DLD1 (cell line): ENCODE measurements around the gene CLK4.
"Not testable (repeated sequence)": the region's sequence is repeated elsewhere in the genome, so short reads cannot be mapped to it uniquely, and the experiment has no call there.

Experiments used
- in situ Hi-C: cut with HindIII; loops from 2 replicates; pipeline ENCODE4 v1.10.0; 2017; ENCODE audit warnings: low sequenced_read_pairs

Gene CLK4

GRCh38 chr5:178589180-178590140, 37.4 kb downstream of the CLK4 start:
- in situ Hi-C loops = no loop called here

DNA sequence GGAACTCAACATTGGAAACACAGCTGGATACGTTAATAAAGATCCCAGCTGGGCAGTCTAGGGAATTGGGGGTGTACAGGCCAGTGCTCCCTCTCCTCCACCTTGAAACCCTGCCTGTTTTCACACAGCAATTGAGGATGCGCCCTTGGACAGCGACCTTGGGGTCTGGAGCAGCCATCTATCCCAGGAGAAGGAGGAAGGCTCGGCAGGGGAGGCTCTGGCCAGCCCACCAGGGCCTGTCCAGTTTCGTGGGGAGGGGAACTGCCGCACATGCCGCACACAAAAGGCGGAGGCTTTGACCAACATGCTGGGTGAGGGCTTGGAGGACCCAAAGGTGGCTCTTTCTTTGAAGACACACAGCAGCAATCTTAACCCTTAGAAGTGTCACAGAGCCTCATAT, 38.1 kb downstream of the CLK4 start:
- in situ Hi-C loops = no loop called here

GRCh38 chr5:178587763-178588611, 38.9 kb downstream of the CLK4 start:
- in situ Hi-C loops = no loop called here

DNA sequence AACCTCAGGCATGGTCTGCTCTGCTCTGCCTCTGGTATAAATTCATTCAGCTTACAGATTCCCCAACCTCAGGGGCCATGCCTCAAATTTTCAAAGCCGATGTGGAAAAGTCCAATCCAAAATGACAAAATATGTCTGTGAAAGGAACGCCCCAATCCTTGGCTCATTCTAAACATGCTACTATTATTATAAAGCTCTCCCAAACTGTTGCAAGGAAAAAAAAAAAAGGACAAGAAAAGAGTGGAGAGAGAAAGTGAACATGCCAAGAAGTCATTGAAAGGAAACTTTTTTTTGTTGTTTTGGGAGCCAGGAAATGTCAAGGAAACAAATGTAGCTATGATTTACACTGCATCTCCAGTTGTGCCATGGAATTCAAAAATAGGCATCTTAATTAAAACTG, 40.5 kb downstream of the CLK4 start:
- in situ Hi-C loops = no loop called here

- in situ Hi-C loops = not testable (repeated sequence)
Observed at GRCh38 chr5:178585421-178585820, 41.4 kb downstream of the CLK4 start.

- in situ Hi-C loops = no loop called here
Observed at GRCh38 chr5:178583279-178583678, 43.6 kb downstream of the CLK4 start.

DNA sequence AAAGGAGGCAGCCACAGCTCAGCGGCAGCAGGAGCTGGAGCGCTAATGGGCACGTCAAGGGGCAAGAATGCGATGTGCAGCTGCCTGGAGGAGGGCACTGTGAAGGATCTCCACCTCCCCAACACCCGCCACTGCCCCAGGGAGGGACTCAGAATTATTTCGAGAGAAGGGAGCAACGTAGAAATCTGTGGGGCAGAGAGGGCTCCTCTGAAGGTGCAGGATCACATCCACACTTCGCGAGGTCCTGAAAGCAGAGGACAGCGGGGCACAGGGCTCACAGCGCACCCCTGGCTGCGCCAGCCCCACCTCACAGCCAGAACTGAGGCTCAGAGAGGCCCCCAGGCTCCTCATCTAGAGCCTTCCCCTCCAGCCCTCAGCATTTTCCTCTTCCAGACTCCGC, 44.6 kb downstream of the CLK4 start:
- in situ Hi-C loops = no loop called here

GRCh38 chr5:178581621-178582020, 45.2 kb downstream of the CLK4 start:
- in situ Hi-C loops = no loop called here

- in situ Hi-C loops = no loop called here
Observed at GRCh38 chr5:178580271-178580955, 46.4 kb downstream of the CLK4 start.

DNA sequence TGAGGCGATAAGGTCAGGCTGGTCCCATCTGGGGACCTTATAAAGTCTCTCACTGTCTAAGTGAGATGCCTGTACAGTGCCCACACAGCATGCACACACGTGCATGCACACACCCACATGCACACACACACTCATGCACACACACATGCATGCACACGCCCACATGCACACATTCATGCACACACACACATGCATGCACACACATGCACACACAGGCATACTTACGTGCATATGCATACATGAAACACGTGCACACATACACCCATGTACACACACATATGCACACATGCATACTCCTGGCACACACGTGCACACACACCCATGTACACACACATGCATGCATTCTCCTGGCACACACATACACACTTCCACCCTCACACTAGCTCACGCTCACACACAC, 48.9 kb downstream of the CLK4 start:
- in situ Hi-C loops = no loop called here

- in situ Hi-C loops = no loop called here
Observed at GRCh38 chr5:178577376-178577839, 49.4 kb downstream of the CLK4 start.

GRCh38 chr5:178576591-178577351, 50.1 kb downstream of the CLK4 start:
- in situ Hi-C loops = no loop called here

DNA sequence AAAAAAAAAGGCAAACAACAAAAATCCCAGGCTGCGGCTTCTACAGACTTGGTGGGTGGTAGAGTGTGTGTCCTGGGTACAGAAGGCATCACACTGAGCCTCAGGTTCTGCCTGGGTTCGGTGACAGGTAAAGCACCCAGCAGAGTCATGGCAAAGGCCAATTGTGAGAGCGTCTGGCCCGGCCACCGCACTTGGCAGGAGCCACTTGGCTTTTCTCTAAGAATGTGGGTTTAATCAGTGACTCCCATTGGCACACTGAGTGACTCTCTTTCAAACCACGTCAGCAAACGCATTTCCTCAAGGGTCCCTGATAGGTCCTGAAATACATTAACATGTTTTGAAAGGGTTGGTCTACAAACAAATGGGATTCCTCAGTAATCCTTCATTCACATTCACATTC, 53.6 kb downstream of the CLK4 start:
- in situ Hi-C loops = no loop called here

DNA sequence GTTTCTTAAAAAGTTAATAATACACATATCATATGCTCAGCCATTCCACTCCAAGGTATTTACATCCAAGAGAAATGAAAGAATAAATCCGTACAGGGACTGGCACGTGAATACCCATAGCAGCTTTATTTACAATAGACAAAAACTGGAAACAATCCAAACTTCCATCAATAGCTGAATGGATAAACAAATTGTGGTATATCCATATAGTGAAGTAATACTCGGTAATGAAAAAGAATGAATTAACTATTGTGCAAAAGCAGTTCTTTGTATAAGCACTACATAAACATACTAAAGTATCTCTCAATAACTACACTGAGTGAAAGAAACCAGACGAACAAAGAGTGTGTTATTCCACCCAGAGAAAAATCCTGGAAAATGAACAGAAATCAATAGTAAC, 54.2 kb downstream of the CLK4 start:
- in situ Hi-C loops = no loop called here

DNA sequence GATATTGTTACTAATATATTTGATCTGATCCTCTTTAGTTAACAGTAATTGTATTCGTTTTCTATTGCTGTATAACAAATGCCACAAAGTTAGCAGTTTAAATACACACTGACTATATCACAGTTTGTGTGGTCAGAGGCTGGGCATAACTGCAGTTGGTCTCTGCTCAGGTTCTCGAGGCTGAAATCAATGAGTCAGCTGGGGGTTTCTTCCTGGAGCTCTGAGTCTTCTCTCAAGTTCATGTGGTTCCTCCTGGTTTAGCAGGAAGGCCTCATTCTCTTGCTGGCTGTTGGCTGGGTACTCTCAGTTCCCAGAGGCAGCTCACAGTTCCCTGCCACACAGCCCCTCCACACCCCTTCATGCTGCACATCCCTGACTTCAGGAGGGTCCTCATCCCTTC, 57.4 kb downstream of the CLK4 start:
- in situ Hi-C loops = no loop called here

DNA sequence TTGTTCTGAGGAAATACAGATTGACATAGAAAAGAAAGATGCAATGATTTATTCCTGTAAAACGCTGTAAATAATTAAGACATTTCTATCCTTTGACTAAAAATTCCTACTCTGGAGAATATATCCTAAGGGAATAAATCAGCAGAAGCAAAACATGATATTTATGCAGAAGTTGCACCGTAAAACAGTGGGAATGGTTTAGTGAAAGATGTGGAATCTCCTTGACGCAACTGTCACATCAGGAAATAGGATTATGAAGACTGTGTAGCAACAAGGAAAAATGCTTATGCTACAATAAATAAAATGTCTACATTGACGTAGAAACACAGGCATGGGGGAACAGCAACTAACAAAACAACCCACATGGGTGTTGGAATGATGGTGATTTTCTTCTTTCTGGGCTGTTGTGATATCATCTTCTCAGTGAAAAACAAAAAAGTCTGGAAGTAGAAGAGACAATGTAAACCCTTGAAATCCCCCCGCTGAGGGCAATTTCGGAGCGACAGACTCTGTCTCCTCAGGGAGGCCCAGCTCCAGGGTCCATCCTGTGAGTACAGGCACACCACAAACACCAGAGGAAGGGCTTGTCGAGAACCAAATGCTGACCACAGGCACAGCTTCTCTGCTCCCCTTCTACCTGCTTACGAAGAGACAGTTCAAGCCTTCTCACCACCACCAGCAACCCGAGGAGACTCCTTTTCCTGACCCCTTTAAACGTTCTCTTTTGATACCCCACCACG, 61.9 kb downstream of the CLK4 start:
- in situ Hi-C loops = no loop called here

GRCh38 chr5:178564397-178564796, 62.5 kb downstream of the CLK4 start:
- in situ Hi-C loops = no loop called here

- in situ Hi-C loops = no loop called here
Observed at GRCh38 chr5:178563621-178564020, 63.2 kb downstream of the CLK4 start.

DNA sequence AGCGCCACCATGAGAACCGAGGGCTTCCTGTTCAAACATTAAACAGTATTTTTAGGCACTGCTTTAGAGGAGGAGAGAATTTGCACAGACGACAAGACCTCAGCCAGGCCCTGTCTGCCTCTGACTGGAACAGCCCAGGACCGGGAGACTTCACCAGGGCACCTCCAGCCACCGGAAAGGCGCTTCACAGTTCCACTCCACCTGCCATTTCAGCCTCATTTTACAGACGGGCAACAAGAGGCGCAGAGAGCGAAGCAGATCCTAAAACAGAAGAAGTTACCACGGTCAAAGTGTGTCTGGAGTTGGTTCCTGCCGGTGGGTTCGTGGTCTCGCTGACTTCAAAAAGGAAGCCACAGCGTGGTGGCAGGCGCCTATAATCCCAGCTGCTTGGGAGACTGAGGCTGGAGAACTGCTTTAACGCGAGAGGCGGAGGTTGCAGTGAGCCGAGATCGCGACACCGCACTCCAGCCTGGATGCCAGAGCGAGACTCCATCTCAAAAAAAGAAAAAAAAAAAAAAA, 65.0 kb downstream of the CLK4 start:
- in situ Hi-C loops = no loop called here
